Osteoblast (primary cell): ENCODE results near the gene CENPM. TPM values are rescaled to one million over a fixed set of nuclear protein-coding genes. Genes with fewer than 3 reads are reported as not detected.

ENCODE experiments used
- DNase-seq: peaks from one replicate; pipeline ENCODE4 v3.0.0; 2011; ENCODE audit warnings: low spot score, mixed read lengths; ENCODE audit not compliant: insufficient read length; ENCODE audit errors: missing footprints
- H2AFZ ChIP-seq: 2 replicates; pipeline ENCODE4 v1.6.0; 2011; ENCODE audit warnings: mild to moderate bottlenecking, low read length
- H3K27ac ChIP-seq: 2 replicates; pipeline ENCODE4 v1.5.1; 2011; ENCODE audit warnings: mild to moderate bottlenecking, low read depth, low read length, moderate library complexity
- H3K27me3 ChIP-seq: 2 replicates; pipeline ENCODE4 v1.6.0; 2012; ENCODE audit warnings: mild to moderate bottlenecking, control low read depth, inconsistent platforms, low read length, moderate library complexity; ENCODE audit not compliant: insufficient read depth
- H3K36me3 ChIP-seq: 2 replicates; pipeline ENCODE4 v1.5.1; 2011; ENCODE audit warnings: mild to moderate bottlenecking, low read length, control low read depth, moderate library complexity; ENCODE audit not compliant: insufficient read depth
- H3K4me1 ChIP-seq: 2 replicates; pipeline ENCODE4 v1.5.1; 2011; ENCODE audit warnings: mild to moderate bottlenecking, low read length, control low read depth, moderate library complexity; ENCODE audit not compliant: insufficient read depth
- H3K4me2 ChIP-seq: 2 replicates; pipeline ENCODE4 v1.6.0; 2011; ENCODE audit warnings: mild to moderate bottlenecking, low read length; ENCODE audit not compliant: insufficient read depth
- H3K4me3 ChIP-seq: fragments of 200-600 bp; sonication (generic); 3 replicates; pipeline ENCODE4 v1.5.1; 2012; ENCODE audit warnings: mild to moderate bottlenecking, low read length, inconsistent platforms; ENCODE audit not compliant: insufficient read depth
- H3K79me2 ChIP-seq: 2 replicates; pipeline ENCODE4 v1.6.0; 2012; ENCODE audit warnings: mild to moderate bottlenecking, low read length, control low read depth, inconsistent platforms; ENCODE audit not compliant: insufficient read depth
- H3K9me3 ChIP-seq: 2 replicates; pipeline ENCODE4 v1.5.1; 2011; ENCODE audit warnings: low read depth, low read length, control low read depth
- H4K20me1 ChIP-seq: 2 replicates; pipeline ENCODE4 v1.6.0; 2012; ENCODE audit warnings: mild to moderate bottlenecking, low read length, control low read depth; ENCODE audit not compliant: insufficient read depth
- total RNA-seq: library from RNA; depleted of rRNA; stranded (reverse); fragments of >200 nt; gene quantifications from 2 replicates; pipeline ENCODE4 v1.2.3, GENCODE V29; 2012
- TF ChIP-seq, protein P1 (sequence below): IDR thresholded peaks from 2 replicates; pipeline ENCODE4 v1.5.1; 2011; ENCODE audit warnings: mild to moderate bottlenecking, low read depth, low read length, moderate library complexity; ENCODE audit errors: extremely low read depth

The CENPM gene
- total RNA-seq, 1 donor, result 1.8 TPM

- Histone ChIP-seq H3K27ac (no peak overlapping the region), H3K4me3 (no peak overlapping the region), H3K79me2 (no peaks in the 10 kb centered on the region), H4K20me1 (peaks cover 8% of the 10 kb centered on the region), H3K36me3 (peaks cover 37% of the 10 kb centered on the region), H3K27me3 (no peaks in the 10 kb centered on the region), H3K9me3 (no peaks in the 10 kb centered on the region), H3K4me2 (no peak overlapping the region), H2AFZ (no peak overlapping the region), H3K4me1 (no peaks in the 10 kb centered on the region)
- DNase-seq, result no peak
- TF ChIP-seq, protein P1, sequence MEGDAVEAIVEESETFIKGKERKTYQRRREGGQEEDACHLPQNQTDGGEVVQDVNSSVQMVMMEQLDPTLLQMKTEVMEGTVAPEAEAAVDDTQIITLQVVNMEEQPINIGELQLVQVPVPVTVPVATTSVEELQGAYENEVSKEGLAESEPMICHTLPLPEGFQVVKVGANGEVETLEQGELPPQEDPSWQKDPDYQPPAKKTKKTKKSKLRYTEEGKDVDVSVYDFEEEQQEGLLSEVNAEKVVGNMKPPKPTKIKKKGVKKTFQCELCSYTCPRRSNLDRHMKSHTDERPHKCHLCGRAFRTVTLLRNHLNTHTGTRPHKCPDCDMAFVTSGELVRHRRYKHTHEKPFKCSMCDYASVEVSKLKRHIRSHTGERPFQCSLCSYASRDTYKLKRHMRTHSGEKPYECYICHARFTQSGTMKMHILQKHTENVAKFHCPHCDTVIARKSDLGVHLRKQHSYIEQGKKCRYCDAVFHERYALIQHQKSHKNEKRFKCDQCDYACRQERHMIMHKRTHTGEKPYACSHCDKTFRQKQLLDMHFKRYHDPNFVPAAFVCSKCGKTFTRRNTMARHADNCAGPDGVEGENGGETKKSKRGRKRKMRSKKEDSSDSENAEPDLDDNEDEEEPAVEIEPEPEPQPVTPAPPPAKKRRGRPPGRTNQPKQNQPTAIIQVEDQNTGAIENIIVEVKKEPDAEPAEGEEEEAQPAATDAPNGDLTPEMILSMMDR, result no peak
Observed at GRCh38 chr22:41902016-41902415, 44.9 kb downstream of the CENPM start.

DNA sequence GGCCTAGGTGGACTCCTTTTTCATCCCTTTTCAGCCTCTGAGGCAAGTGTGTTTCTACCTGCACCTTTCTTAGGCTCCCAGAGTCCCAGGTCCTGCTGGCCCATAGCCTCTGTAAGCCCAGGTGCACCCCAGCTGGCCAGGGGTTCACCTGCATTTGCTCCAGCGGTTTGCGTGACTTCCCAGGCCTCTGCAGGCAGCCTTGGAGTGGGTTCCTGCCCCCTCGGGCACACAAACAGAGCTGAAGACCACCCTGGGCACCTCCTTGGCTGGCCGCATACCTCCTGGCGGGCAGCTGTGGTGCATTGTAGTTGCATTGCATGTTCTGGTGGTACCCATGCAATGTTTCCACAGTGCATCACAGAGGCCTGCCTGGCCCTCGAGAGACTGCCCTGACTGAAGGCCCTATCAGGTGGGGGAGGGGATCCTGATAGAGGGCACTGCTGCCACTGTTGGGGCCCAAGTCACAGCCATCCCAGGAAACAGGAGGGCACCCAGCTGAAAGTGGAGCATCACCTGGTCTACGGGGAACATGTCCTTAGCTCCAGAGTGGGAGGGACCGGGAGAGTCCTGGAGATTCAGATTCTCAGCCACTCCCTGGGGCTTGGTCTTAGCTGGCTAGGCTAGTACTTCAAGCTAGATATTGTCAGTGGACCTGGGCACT is 46.2 kb downstream of the CENPM start:
- no peak overlapping the region for H2AFZ ChIP-seq
- peak; percentile 66 for DNase-seq
- no peak overlapping the region for H3K27ac ChIP-seq
- H3K4me3 ChIP-seq, result no peak overlapping the region
- peaks cover 37% of the 10 kb centered on the region for H3K36me3 ChIP-seq
- peaks cover 8% of the 10 kb centered on the region for H4K20me1 ChIP-seq
- TF ChIP-seq, protein P1, result no peak
- no peaks in the 10 kb centered on the region for H3K79me2 ChIP-seq
- no peaks in the 10 kb centered on the region for H3K9me3 ChIP-seq
- H3K27me3 ChIP-seq, result no peaks in the 10 kb centered on the region
- H3K4me1 ChIP-seq, result no peaks in the 10 kb centered on the region
- H3K4me2 ChIP-seq, result no peak overlapping the region

DNA sequence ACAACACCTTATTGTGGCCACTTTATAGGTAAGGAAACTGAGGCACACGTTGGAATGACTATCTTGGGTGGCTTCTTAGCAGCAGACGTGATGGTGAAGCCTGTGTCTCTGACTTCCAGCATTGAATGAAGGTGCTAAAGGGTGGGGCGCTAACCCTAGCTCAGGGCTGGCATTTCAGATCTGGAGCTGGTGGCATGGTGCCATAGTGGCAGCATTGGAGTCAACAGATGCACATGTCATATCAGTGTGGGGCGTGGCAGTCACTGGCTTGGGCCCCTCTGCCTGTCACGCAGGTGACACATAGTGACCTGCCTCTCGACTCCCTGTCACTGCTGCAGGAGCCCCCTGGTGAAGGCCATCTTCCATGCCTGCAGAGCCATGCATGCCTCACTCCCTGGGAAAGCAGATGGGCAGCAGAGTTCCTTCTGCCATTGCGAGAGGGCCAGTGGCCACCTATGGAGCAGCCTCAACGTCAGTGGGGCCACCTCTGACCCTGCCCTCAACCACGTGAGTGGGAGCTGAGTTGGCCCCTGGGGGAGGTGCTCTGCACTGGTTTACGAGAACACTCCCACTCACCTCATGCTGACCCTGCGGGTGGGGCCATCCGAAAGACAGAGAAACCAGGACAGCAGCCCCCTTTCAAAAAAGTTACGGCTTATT is 46.8 kb downstream of the CENPM start:
- Histone ChIP-seq H3K27ac (no peak overlapping the region), H3K36me3 (peaks cover 37% of the 10 kb centered on the region), H3K27me3 (no peaks in the 10 kb centered on the region), H3K9me3 (no peaks in the 10 kb centered on the region), H3K4me1 (no peaks in the 10 kb centered on the region), H3K4me2 (no peak overlapping the region), H4K20me1 (peaks cover 8% of the 10 kb centered on the region), H3K4me3 (no peak overlapping the region), H2AFZ (no peak overlapping the region), H3K79me2 (no peaks in the 10 kb centered on the region)
- TF ChIP-seq, protein P1, result no peak
- DNase-seq, result no peak

DNA sequence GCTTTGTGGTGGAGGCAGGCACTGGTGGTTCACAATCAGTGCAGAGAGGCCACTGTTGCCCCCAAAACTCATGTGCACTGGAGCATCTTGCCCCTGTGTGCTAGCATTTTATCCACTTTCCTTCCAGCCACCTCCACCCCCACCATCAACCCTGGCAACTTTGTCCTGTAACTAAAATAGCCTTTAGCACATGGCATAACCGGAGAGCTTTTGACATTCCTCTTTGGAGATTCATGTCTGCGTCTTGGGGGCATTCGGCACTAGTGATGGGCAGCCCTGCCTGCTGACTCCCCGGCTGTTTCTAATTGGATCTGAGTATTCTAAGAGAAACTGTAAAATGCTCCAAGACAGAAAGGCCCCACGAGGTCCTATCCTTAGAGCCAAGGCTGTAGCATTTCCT is 47.8 kb downstream of the CENPM start:
- H3K9me3 ChIP-seq, result no peaks in the 10 kb centered on the region
- H3K4me3 ChIP-seq, result no peak overlapping the region
- no peak for DNase-seq
- H4K20me1 ChIP-seq, result peaks cover 8% of the 10 kb centered on the region
- no peak overlapping the region for H3K27ac ChIP-seq
- H3K4me1 ChIP-seq, result no peaks in the 10 kb centered on the region
- H3K36me3 ChIP-seq, result peaks cover 45% of the 10 kb centered on the region
- no peak overlapping the region for H3K4me2 ChIP-seq
- no peak overlapping the region for H2AFZ ChIP-seq
- H3K27me3 ChIP-seq, result no peaks in the 10 kb centered on the region
- H3K79me2 ChIP-seq, result no peaks in the 10 kb centered on the region
- TF ChIP-seq, protein P1, result no peak
